BJ (cell line): ENCODE measurements around the gene MACROH2A1. TPM values are rescaled to one million over a fixed set of nuclear protein-coding genes. Genes with fewer than 3 reads are reported as not detected.
A peak's percentile ranks its signal among the peaks of the same experiment; 100 is the strongest.

Source experiments
- CTCF ChIA-PET: fragments of 350-600 bp; formaldehyde crosslinking; extraction: SDS; loops from one replicate; lab custom pipeline; 2021; ENCODE audit warnings: antibody characterized with exemption, inconsistent platforms; lab: Yijun Ruan, JAX
- POLR2A ChIA-PET: fragments of 300-600 bp; sonication (Branson Sonifier 250); formaldehyde crosslinking; extraction: SDS; loops from one replicate; lab custom pipeline; 2021; ENCODE audit warnings: antibody characterized with exemption; lab: Charles Lee
- DNase-seq: peaks from one replicate; pipeline ENCODE4 v3.0.0-alpha.2; 2011; ENCODE audit warnings: low read depth
- H3K27me3 ChIP-seq: 2 replicates; pipeline ENCODE4 v1.6.0; 2011; ENCODE audit warnings: low read length; ENCODE audit not compliant: control insufficient read depth, insufficient read depth
- H3K36me3 ChIP-seq: 2 replicates; pipeline ENCODE4 v1.5.1; 2011; ENCODE audit warnings: low read length; ENCODE audit not compliant: control insufficient read depth, insufficient read depth
- H3K4me3 ChIP-seq: 2 replicates; pipeline ENCODE4 v1.5.1; 2011; ENCODE audit warnings: low read depth, mild to moderate bottlenecking, control low read depth, low read length
- CTCF ChIP-seq: IDR thresholded peaks from 2 replicates; pipeline ENCODE4 v1.5.1; 2011; ENCODE audit warnings: low read depth, mild to moderate bottlenecking, control low read depth, inconsistent platforms, low read length, moderate library complexity; ENCODE audit not compliant: insufficient read depth
- polyA plus RNA-seq: library from polyadenylated mRNA; depleted of rRNA; stranded (reverse); fragments of >200 nt; gene quantifications from 2 replicates; pipeline ENCODE4 v1.2.3, GENCODE V29; 2011

MACROH2A1 gene
- polyA plus RNA-seq, 1 experiment = 96.0 TPM

- peaks cover 3% of the 10 kb centered on the region; the same call in 1 of the 2 replicates for H3K36me3 ChIP-seq
- no peaks in the 10 kb centered on the region for H3K27me3 ChIP-seq
- ChIA-PET POLR2A (no interaction called here), CTCF (interaction anchor here (1.2 to 1.5 kb wide), 2 partner anchors 10 to 51 kb away, joined by 4 to 5 read pairs; no protein-coding TSS in a partner anchor)
- no peak for TF ChIP-seq CTCF
- DNase-seq = no peak
- no peak overlapping the region for H3K4me3 ChIP-seq
These were observed 23.8 kb downstream of the MACROH2A1 start for GRCh38 chr5:135375040-135375793.

- POLR2A ChIA-PET = no interaction called here
These were observed 25.1 kb downstream of the MACROH2A1 start for GRCh38 chr5:135373736-135374515.

GRCh38 chr5:135372654-135373381, 26.2 kb downstream of the MACROH2A1 start:
- Histone ChIP-seq H3K36me3 (peaks cover 12% of the 10 kb centered on the region), H3K27me3 (no peaks in the 10 kb centered on the region), H3K4me3 (no peak overlapping the region)
- no peak for DNase-seq
- TF ChIP-seq CTCF = no peak
- ChIA-PET CTCF (interaction anchor here (1.0 to 1.2 kb wide), 3 partner anchors 14 to 90 kb away, joined by 3 to 4 read pairs (median 3); no protein-coding TSS in a partner anchor), POLR2A (no interaction called here)

More at GRCh38 chr5:135373736-135374515, 25.1 kb downstream of the MACROH2A1 start:
- CTCF ChIA-PET = interaction anchor here (1.0 kb wide), 2 partner anchors 13 to 89 kb away, joined by 3 read pairs; no protein-coding TSS in a partner anchor
- TF ChIP-seq CTCF = no peak
- Histone ChIP-seq H3K36me3 (peaks cover 6% of the 10 kb centered on the region), H3K4me3 (no peak overlapping the region), H3K27me3 (no peaks in the 10 kb centered on the region)
- DNase-seq = no peak

GRCh38 chr5:135371622-135372232, 27.3 kb downstream of the MACROH2A1 start:
- ChIA-PET POLR2A (no interaction called here), CTCF (interaction anchor here (1.1 to 1.2 kb wide), 2 partner anchors 14 to 54 kb away, joined by 4 to 5 read pairs; no protein-coding TSS in a partner anchor)
- no peak overlapping the region for H3K4me3 ChIP-seq
- no peak for TF ChIP-seq CTCF
- H3K27me3 ChIP-seq = no peaks in the 10 kb centered on the region
- peaks cover 12% of the 10 kb centered on the region for H3K36me3 ChIP-seq
- peak; percentile 56 for DNase-seq
